ENCODE data around the gene CTNNBL1.

The CTNNBL1 gene

DNA sequence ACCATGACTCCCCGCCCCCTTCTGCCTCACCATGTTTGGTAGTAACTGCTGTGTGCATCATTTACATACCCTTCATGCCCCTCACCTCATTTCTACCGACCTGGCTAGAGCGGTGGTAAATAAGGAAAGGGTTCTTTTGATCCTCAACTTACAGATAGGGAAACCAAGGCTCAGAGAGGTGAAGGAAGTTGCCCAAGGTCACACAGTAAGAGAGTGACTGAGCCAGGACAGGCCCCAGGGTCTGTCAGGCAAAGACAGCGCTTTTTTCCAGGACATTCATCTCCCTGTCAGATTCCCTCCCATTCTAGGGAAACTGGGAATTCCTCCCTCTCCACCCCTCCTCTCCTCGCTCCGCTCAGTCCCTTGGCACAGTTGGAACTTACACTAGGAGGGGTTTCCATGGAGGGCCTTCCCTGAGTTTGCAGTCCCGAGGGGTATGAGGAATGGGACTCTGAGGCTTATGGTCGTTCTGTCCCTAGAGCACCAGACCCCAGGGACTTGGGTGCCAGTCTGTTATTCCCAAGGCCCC, 211.1 kb downstream of the CTNNBL1 start:
- DNase-seq: no peak

GRCh38 chr20:37905671-37906613, 212.1 kb downstream of the CTNNBL1 start:
- no peak for DNase-seq

DNA sequence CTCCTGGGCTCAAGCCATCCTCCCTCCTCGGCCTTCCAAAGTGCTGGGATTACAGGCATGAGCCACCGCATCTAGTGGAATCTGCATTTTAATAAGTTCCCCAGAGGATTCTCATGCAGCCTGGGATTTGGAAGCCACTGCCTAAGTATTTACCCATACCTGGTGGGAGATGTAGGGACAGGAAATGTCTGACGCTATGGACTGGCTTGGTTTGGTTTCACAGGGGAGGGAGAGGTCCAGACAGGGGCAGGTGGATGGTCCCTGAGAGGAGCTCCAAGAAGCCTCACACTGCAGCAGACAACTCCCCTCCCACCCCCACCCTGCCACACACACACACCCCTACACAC, 213.5 kb downstream of the CTNNBL1 start:
- no peak for DNase-seq

DNA sequence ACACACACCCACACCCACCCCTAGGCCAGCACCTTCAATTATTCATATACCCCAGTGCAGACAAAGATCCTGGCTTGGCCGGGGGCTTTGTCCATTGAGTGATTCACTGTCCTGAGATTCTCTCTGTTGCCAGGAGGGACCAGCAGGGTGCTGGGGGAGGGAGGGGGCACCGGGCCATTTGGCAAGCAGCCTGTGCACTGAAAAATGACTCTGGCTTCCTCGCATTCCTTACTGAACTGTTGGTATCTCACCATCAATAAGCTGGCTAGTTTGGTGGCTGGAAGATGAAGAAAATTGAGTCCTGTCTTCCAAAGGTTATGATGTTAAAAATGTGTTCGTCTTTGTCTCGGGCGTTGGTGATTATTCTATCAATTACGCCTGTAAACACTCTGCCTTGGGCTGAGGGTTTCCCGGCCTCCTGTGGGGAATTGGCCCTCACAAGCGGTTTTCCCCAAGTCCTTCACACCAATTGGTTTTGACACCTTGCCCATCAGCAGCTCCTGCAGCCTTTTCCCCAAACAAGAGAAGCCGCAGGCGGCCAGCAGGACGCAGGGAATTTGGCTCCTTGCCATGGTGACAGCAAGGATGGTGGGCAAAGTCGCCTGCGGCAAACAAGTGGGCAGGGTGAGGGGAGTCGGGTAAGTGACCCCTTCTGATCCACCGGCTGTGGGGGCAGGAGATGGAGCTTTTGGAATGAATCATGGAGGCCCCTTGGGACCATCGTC, 214.0 kb downstream of the CTNNBL1 start:
- peak; percentile 83 for DNase-seq

DNA sequence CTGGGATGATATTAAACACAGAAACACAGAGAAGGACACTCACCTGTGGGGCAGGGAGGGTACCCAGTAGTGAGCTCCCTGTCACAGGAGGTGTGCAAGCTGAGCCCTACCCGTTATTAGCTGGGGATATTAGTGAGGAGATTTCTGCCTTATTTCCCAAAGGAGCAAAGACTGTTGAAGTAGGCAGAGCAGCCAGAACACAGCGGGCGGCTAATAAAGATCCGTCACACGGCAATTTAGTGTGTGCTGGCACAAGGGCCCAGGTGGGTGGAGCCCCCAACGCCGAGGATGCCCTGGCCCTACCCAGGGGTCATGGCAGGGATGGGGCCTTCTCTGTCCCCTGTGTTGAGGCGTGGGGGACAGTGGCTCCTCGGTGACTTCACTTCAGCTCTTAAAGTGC, 217.4 kb downstream of the CTNNBL1 start:
- DNase-seq: no peak

DNA sequence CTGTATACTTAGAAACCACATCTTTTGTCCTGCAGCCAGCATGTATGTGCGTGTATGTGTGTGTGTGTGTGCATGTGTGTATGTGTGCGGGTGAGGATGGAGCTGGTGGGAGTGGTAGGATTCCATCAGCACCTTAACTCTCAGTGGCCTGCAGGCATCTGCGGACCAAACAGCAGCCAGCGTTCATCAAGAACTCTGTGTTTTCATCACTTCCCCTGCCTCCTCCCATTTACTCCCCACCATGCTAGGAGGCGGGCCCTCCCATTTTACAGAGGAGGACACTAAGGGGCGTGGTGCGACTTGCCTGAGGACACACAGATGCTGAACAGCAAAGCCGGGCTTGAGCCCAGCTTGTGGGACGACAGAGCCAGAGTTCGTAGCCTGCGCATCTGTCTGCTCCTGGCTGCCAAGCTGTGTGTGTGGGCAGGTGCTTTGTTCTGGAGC, 218.0 kb downstream of the CTNNBL1 start:
- peak; percentile 44 for DNase-seq

DNA sequence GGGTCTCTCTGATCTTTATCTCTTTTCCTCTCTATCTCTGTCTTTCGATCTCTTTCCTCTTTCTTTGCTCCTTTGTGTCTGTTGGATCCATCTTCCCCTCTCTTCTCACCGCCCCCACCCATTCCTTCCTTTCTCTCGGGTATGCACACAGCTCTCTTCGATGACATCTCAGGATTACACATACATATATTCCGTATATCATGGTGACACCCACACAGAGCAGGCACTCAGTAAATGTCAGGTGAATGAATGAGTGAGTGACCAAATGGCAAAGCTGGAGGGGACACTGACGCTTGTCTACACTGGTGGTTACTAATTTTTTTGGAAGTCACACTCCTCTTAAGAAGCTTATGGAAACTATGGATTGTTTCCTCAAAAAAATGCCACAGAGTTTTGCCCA, 219.0 kb downstream of the CTNNBL1 start:
- DNase-seq: no peak

DNA sequence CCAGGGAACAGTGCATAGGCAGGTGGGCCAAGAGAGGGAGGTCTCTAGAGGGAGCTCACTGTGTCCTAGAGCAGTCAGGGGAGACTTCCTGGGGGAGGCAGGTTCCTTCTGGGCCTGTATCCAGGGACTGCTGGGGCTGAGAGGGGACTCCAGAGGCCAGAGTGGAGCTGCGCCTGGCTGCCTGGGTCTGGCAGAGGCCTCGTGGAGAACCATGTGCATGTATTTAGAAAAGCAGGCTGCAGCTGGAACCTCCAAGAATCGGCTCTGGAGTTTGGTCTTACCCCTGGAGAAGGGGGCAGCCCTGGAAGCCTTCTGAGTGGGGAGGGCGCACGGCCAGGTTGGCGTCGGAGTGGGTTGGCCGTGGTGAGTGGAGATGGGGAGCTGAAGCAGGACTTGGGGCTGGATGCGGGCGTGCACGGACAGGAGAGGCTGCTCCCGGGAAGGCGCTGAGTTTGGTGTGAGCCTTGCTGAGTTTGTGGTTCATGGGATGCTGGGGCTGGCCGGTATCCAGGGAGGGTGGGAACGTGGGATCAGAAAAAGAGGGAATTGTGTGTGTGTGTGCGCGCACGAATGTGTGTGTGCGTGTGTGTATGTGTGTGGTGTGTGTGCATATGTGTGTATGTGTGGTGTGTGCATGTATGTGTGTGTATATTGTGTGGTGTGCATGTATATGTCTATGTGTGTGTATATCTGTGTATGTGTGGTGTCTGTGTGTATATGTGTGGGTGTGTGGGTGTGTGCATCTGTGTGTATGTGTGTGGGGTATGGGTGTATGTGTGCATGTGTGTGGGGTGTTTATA, 219.9 kb downstream of the CTNNBL1 start:
- no peak for DNase-seq

DNA sequence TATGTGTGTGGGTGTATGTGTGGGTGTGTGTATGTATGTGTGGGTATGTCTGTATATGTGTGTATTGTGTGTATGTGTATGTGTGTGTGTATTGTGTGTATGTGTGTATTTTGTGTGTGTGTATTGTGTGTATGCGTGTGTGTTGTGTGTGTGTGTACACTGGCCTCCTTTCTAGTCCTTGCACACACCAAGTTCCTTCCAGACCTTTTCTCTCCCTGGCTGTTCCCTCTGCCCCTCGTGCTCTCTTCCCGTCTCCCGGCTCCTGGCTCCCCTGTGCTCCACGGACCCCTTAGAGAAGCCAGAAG, 220.5 kb downstream of the CTNNBL1 start:
- no peak for DNase-seq

GRCh38 chr20:37914672-37915433, 221.0 kb downstream of the CTNNBL1 start:
- DNase-seq: no peak

DNA sequence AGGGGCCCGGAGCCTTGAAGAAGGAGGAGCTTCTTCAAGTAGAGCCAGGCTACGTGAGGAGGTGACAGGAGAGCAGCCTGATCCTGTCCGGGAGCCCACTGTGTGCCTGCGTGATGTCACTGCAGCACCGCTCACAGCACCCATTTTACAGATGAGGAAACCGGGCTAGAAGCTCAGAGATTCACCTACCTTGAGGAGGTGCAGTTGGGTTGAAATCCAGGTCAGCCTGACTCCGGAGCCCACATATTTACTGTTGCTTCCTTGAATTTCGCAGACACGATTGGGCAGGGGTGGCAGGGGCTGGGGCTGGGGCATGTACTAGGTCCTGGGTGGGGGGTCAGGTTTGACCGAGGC, 221.6 kb downstream of the CTNNBL1 start:
- no peak for DNase-seq

GRCh38 chr20:37915800-37916570, 222.2 kb downstream of the CTNNBL1 start:
- no peak for DNase-seq

DNA sequence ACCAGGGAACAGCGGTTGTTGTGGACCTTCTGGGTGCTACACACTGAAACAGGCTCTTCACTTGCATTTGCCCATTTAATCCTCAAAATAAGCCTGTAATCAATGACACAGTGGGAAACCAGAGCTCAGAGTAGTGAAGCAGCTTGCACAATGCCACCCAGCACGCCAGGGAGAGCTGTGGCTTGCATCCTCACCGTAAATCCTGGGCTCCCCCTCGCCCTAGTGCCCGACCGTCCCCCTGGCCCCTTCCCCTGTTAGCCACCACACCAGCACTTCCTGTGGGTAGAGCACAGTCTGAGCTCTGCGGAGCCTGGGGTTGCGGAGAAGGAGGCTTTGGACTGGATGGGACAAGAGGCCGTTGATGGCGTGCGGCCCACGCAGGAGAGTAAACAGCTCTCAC, 223.6 kb downstream of the CTNNBL1 start:
- no peak for DNase-seq

- no peak for DNase-seq
Observed at GRCh38 chr20:37918035-37918434, 224.2 kb downstream of the CTNNBL1 start.

DNA sequence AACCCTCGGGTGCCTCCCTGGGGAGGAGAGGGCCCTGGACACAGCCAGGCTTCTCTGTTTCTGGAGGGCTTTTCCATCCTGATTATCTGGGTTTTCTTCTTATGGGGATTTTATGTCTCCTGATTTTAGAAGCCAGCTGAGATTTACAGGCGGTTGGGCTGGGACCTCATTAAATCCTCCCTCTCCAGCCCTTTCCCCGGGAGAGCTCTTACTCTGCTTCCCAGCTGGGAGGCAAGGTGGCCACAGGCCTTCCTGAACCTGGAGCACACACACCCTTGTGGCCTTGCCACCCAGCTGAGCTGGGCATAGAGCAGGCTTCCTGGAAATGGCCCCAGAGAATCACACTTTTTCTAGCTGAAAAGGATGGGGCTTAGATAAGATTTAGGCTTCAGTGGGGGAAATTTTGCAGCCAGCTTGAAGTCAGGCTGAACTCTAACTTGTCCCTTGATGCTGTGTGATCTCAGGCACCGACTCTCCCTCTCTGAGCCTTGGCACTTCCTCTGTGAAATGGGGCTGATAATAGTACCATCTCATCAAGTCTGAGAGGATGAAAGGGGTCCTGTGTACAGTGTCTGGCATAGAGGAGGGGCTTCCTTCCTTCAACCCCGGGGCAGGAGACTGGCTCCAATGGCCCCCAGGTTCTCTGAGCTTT, 225.7 kb downstream of the CTNNBL1 start:
- DNase-seq: no peak

GRCh38 chr20:37920270-37920669, 226.4 kb downstream of the CTNNBL1 start:
- no peak for DNase-seq

- DNase-seq: no peak
Observed at GRCh38 chr20:37920679-37921322, 227.0 kb downstream of the CTNNBL1 start.

GRCh38 chr20:37921341-37921929, 227.6 kb downstream of the CTNNBL1 start:
- no peak for DNase-seq
